Thoracic aorta (tissue), 2 donors: Measurements from ENCODE around the gene HLA-DMA. TPM values are rescaled to one million over a fixed set of nuclear protein-coding genes. Genes with fewer than 3 reads are reported as not detected.
A peak's percentile ranks its signal among the peaks of the same experiment; 100 is the strongest.
"Not testable (repeated sequence)": the region's sequence is repeated elsewhere in the genome, so short reads cannot be mapped to it uniquely, and the experiment has no call there.

ENCODE experiments used
- ATAC-seq: fragments of 150-250 bp; one replicate; pipeline ENCODE4 v1.8.0; 2017; ENCODE audit warnings: low read depth; ENCODE audit not compliant: insufficient number of reproducible peaks, low FRiP score
- DNase-seq: peaks from one replicate; pipeline ENCODE4 v3.0.0-alpha.2; 2020; ENCODE audit warnings: low spot score
- H3K27ac ChIP-seq, 2 donors: fragments of 200-600 bp; sonication (generic); 1 replicate in 1 of 2; 2 replicates in 1 of 2; pipeline ENCODE4 v1.5.1; 2016; ENCODE audit warnings: mild to moderate bottlenecking in 2 of 2, moderate library complexity in 2 of 2
- H3K27me3 ChIP-seq: fragments of 200-600 bp; sonication (generic); replicated peaks from 2 replicates; pipeline ENCODE4 v1.6.0; 2016; ENCODE audit warnings: mild to moderate bottlenecking; ENCODE audit not compliant: insufficient read depth
- H3K36me3 ChIP-seq: fragments of 200-600 bp; sonication (generic); one replicate; pipeline ENCODE4 v1.5.1; 2016
- H3K4me1 ChIP-seq, 2 donors: fragments of 200-600 bp; sonication (generic); 1 replicate in 1 of 2; 2 replicates in 1 of 2; pipeline versions ENCODE4 v1.5.1 to v1.6.0; 2016; ENCODE audit warnings: low read depth in 2 of 2, mild to moderate bottlenecking in 1 of 2; ENCODE audit not compliant: control insufficient read depth in 1 of 2
- H3K4me3 ChIP-seq: fragments of 200-600 bp; sonication (generic); 2 replicates; pipeline ENCODE4 v1.5.1; 2016; ENCODE audit warnings: mild to moderate bottlenecking
- H3K9me3 ChIP-seq: fragments of 200-600 bp; sonication (generic); 2 replicates; pipeline ENCODE4 v1.5.1; 2016
- total RNA-seq, 2 donors: library from RNA; depleted of rRNA; stranded (reverse); fragments of >200 nt; gene quantifications; one replicate each; pipeline versions ENCODE4 v1.1.0 to v1.2.3, GENCODE V29; 2016
- TF ChIP-seq, protein P1 (sequence below): fragments of 200-600 bp; sonication (generic); IDR thresholded peaks from one replicate; pipeline ENCODE4 v1.5.1; 2019; ENCODE audit warnings: antibody characterized with exemption

HLA-DMA gene
- total RNA-seq, 2 donors from 2014 or later: 41.7 to 53.2 TPM

DNA sequence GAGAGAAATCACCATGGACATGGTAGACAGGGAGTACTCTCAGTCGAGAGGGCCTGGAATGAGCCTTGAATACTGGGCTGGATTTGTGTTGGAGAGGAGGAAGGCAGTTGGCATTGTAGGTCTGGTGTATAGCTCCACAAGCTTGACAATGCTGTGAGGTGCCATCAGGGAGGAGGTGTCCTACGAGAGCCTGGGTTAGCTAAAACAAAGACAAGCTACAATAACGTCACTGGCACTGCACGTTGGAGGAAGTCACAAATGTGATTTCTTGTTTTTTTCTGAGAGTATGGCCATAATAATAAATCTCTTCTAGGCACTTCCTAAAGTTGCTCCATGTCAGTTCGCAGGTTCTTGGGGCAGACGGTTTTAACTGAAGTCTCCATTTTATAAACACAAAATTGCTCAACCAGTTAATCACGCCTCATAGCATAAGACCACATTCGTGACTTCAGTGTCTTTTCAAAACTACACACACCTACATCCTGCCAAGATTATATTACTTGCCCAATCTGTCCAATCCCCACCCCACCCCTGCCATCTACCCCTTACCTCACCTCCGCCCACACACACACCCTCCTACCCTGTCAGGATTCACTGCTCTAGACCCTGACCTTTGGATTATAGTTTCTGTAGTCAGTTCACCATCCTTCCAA is 7.7 kb downstream of the HLA-DMA start:
- no peak for DNase-seq
- Histone ChIP-seq H3K9me3 (no peaks in the 10 kb centered on the region), H3K27me3 (no peaks in the 10 kb centered on the region), H3K36me3 (no peaks in the 10 kb centered on the region), H3K4me3 (no peak overlapping the region), H3K27ac (peak overlapping the region; percentile 5 to 28), H3K4me1 (peaks cover 0 to 4% of the 10 kb centered on the region in 2 donors)
- TF ChIP-seq, protein P1, sequence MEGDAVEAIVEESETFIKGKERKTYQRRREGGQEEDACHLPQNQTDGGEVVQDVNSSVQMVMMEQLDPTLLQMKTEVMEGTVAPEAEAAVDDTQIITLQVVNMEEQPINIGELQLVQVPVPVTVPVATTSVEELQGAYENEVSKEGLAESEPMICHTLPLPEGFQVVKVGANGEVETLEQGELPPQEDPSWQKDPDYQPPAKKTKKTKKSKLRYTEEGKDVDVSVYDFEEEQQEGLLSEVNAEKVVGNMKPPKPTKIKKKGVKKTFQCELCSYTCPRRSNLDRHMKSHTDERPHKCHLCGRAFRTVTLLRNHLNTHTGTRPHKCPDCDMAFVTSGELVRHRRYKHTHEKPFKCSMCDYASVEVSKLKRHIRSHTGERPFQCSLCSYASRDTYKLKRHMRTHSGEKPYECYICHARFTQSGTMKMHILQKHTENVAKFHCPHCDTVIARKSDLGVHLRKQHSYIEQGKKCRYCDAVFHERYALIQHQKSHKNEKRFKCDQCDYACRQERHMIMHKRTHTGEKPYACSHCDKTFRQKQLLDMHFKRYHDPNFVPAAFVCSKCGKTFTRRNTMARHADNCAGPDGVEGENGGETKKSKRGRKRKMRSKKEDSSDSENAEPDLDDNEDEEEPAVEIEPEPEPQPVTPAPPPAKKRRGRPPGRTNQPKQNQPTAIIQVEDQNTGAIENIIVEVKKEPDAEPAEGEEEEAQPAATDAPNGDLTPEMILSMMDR: no peak
- ATAC-seq: no peak

DNA sequence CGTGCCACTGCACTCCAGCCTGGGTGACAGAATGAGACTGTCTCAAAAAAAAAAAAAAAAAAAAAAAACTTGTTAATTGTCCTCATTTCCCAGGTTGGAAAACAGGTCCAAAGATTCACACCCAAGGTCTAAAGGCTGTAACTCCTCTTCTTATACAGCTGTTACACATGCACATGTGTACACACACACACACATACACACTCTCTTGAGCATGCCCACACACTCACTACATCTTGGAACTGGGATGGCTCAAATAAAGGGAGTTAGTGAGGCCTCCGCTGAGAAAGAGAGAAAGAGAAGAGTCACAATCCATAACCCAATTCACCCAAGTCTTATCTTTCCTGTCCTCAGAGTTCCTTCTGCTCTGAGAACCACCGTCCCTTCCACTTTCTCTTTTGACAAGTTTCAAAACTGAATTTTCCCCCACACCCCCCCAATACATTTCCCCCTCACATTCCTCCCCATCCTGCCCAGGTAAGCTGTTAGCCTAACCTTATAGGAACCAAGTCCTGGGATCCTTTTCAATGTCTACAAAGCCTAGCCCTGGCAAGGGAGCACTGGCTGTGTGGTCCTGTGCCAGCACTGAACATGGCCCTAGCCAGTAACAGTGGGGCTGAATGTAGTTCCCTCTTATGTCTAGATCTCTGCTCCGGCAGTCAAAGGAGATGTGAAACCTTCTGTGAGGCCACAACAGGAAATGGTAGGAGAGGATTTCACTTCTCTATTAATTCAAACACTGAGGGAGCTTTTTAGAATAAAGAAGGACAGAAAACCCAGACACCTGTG is 8.8 kb downstream of the HLA-DMA start:
- H3K9me3 ChIP-seq: no peaks in the 10 kb centered on the region
- H3K4me1 ChIP-seq: peaks cover 0 to 4% of the 10 kb centered on the region in 2 donors
- peak overlapping the region; percentile 5 for H3K4me3 ChIP-seq
- H3K27ac ChIP-seq: no peak overlapping the region
- no peaks in the 10 kb centered on the region for H3K36me3 ChIP-seq
- TF ChIP-seq, protein P1: no peak
- ATAC-seq: no peak
- no peaks in the 10 kb centered on the region for H3K27me3 ChIP-seq
- no peak for DNase-seq

DNA sequence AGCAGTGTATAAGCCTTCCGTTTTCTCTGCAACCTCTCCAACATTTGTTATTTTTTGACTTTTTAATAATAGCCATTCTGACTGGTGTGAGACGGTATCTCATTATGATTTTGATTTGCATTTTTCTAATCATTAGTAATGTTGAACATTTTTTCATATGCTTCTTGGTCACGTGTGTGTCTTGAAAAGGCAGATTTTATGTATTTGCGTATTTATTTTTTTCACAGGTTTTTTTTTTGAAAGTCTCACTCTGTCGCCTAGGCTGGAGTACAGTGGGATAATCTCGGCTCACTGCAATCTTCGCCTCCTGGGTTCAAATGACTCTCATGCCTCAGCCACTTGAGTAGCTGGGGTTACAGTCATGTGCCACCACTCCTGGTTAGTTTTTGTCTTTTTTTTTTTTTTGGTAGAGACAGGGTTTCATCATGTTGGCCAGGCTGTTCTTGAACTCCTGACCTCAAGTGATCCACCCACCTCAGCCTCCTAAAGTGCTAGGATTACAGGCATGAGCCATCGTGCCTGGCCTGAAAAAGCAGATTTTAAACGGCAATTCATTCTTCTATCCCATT is 10.3 kb downstream of the HLA-DMA start:
- H3K36me3 ChIP-seq, H3K9me3 ChIP-seq, H3K4me3 ChIP-seq, H3K27me3 ChIP-seq, ATAC-seq, H3K4me1 ChIP-seq, DNase-seq, H3K27ac ChIP-seq: not testable (repeated sequence)

DNA sequence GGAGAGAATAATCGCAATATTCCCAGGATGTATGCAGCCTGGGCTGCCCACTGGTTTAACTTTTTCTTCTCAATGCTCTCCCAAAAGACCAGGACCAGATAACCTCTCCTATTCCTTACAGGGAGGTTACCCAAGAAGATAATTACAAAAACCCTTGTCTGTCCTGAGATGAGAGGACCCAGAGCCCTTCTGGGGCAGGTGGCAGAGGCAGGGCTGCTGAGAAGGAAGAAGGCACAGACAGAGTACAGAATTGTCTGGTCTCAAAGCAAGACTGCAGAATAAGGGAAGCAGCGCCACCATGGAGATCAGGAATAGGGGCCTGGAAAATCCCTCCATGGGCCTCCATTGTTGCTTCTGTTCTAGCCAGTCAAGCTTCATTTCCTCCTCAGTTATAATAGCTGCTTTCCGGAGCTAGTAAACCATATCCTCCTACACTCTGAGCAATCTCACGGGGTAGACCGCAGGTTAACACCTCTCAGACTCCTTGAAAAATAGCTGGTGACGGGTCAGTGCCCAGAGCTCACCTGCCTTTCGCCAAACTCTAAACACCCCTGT is 11.6 kb downstream of the HLA-DMA start:
- ATAC-seq: no peak
- Histone ChIP-seq H3K4me3 (peak overlapping the region; percentile 70), H3K36me3 (no peaks in the 10 kb centered on the region), H3K27me3 (no peaks in the 10 kb centered on the region), H3K9me3 (no peaks in the 10 kb centered on the region), H3K4me1 (peaks cover 0 to 4% of the 10 kb centered on the region in 2 donors), H3K27ac (peak overlapping the region in 1 of 2 donors; percentile 43)
- DNase-seq: no peak
- TF ChIP-seq, protein P1: no peak

DNA sequence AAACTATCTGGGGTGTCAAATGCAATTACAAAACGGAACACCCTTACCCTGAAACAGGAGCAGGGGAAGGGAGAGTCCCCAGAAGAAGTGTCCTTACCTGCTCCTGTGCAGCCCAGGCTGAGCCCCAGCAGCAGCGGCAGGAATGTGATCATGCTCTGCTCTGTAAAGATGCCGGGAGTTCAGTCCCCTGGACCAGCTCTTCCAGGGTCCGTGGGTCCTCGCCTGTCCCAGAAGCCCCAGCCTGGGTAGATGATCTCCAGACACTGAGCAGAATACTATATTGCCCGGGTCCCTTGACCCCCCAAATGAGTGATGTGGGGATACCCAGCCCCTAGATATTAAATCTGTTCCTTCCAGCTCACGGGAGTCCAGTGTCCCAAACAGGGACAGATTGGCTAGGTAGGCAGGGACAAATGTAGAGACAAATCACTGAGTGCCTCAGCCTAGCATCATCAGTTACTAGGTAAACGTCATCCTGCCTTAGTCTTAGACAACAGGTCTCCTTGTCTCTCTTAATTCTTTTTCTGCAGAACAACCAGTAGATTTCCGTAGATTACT is 12.2 kb downstream of the HLA-DMA start, which contains the start of gene HLA-DMB:
Gene HLA-DMB, minus strand, starts transcription at position 373 of the 558 bp plus-strand sequence. Its CDS starts 221 bp downstream, at position 152.
- peak within 1 kb of the TSS in 1 of 2 donors; percentile 43 for H3K27ac ChIP-seq
- H3K4me1 ChIP-seq: peaks cover 0 to 4% of the 10 kb centered on the region in 2 donors
- DNase-seq: no peak
- ATAC-seq: no peak
- H3K9me3 ChIP-seq: no peaks in the 10 kb centered on the region
- H3K36me3 ChIP-seq: no peaks in the 10 kb centered on the region
- TF ChIP-seq, protein P1: no peak
- H3K27me3 ChIP-seq: no peaks in the 10 kb centered on the region
- H3K4me3 ChIP-seq: peak within 1 kb of the TSS; percentile 70
